HG02798 (cell line): Measurements from ENCODE around the gene CTNND2.

Experiments
- ATAC-seq: cut with Tn5 transposase; IDR thresholded peaks from one replicate; pipeline ENCODE4 v1.9.1; 2021; ENCODE audit warnings: mild to moderate bottlenecking; ENCODE audit not compliant: unreplicated experiment, poor library complexity

The CTNND2 gene

GRCh38 chr5:11411621-11412020, 492.6 kb downstream of the CTNND2 start:
- ATAC-seq: no peak

DNA sequence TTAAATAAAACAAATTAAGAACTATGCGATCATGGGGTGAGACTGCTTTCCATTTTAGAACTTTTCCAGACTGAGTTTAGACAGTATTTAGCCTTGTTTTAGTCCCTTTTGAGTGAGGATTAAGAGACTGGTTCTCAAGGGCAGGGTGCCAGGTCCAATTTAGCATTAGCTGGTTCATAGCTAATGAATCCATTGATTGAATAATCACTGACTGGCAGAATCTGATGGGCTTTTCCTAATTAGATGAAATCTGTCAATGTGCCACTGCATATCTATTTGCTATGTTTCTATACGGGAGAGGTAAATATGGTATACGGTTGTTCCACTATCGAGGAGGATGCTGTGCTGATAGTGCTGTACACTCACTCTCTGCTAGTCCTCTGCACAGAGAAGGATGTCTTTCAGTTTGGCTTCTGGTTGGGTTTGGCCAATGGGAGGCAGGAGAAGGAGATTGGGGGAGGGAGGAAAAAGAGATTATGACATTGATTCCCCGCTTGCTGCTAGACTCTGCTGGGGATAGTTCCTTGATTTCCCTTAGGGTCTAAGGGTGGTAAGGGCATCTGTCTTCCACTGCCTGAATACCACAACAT, 496.6 kb downstream of the CTNND2 start:
- no peak for ATAC-seq

DNA sequence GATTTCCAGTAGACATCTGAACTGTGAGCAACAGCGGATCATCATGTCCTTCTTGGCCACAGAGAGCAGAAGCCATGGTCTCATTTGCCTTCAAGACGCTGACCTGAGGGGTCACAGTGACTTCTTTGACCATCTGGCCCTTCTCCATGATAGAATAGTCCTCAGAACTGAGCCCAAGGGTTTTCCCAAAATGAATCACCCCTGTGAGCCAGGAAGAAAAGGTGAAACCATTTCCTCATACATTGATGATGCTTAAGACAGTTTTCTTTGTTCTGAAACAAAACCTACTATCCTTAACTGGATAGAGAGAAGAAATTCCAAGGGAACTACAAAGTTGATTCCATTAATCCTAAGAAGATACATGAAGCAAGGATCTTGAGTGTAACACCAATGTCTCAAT, 503.9 kb downstream of the CTNND2 start:
- no peak for ATAC-seq

GRCh38 chr5:11398728-11399127, 505.5 kb downstream of the CTNND2 start:
- ATAC-seq: no peak

DNA sequence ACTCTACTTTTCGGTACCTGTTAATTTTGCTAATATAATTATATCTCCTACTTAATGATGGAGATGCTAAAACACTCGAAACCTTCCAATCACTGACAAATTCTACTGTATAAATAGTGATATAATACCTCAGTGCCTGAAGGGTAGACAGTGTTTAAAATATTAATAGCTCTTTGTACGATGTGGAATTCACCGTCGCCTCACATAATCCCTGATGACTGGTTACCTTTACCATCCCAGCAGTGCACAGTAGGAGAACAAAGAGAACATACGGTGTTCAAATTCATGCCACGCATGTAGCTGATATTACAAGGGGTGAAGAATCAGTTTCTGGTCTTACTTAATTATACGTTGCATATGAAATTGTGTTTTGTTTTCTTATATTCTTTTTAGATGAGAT, 506.7 kb downstream of the CTNND2 start:
- ATAC-seq: no peak

GRCh38 chr5:11396917-11397316, 507.3 kb downstream of the CTNND2 start:
- no peak for ATAC-seq

DNA sequence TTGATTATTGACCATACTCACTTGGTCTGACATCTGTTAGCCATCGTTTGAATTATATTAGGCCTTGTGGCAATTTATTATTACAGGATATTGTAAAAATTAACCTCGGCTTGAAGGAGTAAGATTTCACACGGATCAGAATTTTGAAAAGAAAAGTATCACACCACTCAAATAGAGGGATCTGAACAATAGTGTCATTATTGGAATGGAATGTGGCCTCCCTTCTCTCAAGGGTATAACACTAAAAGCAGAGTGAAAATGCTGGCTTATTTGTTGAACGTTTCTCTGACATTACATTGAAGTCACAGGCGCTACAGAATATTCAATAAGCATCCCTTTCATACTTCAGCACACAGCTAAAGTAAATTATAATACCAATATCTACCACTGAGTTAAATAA, 509.3 kb downstream of the CTNND2 start:
- no peak for ATAC-seq

- no peak for ATAC-seq
Observed at GRCh38 chr5:11390291-11390767, 513.9 kb downstream of the CTNND2 start.

DNA sequence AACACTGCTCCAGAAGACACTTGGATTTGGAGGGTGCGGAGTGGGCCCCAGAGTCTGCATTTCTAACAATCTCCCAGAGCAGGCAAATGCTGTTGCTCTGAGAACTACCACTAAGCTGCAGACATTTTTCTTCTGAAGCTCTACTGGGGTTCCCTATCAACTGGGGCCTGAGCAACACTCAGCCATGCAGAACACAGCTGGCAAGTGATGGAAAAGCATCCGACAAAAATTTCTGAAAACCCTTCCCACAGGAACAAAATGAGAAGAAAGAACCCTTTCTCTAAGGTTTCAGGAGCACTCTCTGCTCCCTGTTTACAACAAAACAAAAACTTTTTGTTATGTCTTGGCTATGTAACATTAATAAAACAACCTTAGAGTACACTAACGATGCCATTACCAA, 516.9 kb downstream of the CTNND2 start:
- ATAC-seq: no peak

DNA sequence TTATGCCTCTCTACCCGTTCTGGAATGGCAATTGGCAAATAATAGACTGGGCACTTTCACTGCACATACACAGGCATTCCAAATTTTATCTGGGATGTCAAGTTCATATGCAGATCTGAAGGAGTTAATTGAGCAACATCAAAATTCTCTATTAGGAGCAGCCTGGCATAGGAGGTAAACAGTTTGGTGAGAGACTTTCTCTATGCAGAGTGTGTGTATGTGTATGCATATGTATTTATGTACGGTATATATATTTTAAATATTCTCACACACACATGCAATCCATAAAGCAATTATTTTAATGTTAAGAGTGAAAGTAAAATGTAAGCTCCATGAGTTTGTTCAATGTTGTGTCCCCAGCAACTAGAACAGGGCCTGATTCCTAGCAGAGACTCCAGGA, 517.8 kb downstream of the CTNND2 start:
- no peak for ATAC-seq

- ATAC-seq: no peak
Observed at GRCh38 chr5:11385901-11386293, 518.3 kb downstream of the CTNND2 start.

GRCh38 chr5:11385251-11385900, 518.9 kb downstream of the CTNND2 start:
- ATAC-seq: no peak

- ATAC-seq: no peak
Observed at GRCh38 chr5:11384441-11385250, 519.6 kb downstream of the CTNND2 start.

DNA sequence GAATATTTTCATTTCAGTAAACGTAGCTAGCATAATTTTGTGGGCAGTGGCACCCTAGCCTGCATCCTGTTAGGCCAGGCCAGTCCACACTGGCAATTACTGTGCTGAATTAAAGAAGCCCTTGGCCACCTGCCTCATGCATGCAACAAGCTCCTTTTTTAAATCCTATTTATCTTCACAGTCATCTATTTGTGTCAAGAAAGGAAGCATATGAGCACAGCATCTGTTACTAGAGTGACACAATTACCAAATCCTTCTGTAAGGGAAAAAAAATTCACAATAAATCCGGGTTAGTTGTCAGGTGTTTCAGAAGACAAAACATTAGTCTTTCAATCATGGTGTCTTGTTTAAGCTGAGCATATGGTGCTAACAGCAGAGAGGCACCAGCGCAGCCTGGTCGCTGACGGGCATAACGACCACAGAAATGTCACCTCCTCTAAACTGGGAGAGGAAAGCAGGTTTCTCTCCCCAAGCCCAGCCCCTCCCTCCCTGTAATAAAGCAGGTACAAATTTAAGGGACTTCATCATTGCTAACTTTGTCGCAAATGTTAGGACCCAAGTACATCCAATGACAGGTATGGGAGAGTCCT, 520.6 kb downstream of the CTNND2 start:
- ATAC-seq: no peak

- ATAC-seq: no peak
Observed at GRCh38 chr5:11378461-11378860, 525.8 kb downstream of the CTNND2 start.

DNA sequence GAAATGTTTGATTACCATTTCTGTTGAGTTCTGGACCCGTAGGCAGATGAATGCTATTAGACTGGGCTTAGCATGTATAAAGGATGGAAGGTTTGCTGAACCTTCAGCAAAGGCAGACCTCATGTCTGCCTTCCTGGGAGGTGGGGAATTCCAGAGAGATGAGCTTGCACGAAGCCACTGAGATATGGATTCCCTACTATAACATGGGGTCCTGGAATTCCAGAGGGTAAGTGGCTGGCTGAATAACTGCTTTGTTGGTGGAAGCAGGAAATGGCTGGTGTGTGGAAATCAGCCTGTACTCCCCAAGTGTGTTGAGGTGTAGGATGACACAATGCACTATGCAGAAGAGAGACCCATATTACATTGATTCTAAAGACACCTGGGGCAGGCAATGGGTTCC, 526.4 kb downstream of the CTNND2 start:
- ATAC-seq: no peak

- ATAC-seq: no peak
Observed at GRCh38 chr5:11372191-11372590, 532.1 kb downstream of the CTNND2 start.

DNA sequence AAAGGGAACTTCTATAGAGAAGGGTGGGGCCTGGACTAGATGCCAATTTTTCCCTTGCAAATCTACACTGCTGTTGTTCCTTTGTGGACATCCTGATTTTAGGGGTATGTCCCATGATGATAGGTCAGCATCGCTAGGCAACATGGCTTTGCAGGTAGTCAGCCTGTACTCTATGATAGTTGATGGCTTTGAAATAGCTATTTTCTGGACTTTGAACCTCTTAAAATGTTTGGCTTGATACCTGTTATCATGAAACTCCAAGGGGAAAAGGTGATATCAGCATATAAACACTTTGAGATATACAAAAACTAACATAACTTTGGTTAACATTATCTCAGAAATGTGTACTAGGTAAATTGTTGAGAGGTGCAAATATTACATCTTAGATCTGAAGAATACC, 533.2 kb downstream of the CTNND2 start:
- ATAC-seq: no peak

DNA sequence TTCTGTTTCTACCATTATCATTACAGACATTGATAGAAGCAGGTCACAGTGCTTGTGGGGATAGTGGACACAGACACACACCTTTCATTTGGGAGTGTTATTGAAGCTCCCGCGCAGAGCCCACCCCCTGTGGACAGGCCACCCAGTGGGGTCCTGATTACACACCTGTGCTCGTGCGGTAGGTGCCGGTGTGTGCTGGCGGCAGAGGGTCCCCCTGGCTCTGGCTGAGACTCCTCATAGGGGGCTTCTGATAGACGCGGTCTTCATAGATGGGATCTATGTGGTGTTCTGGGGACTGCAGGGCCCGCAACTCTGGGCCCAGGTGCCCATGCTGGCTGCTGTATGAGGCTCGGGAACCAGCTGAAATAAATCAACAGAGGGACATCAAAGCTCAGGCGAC, 539.7 kb downstream of the CTNND2 start:
- no peak for ATAC-seq

- ATAC-seq: no peak
Observed at GRCh38 chr5:11363631-11364178, 540.5 kb downstream of the CTNND2 start.

GRCh38 chr5:11361768-11362167, 542.5 kb downstream of the CTNND2 start:
- ATAC-seq: no peak
